Activated CD4-positive, alpha-beta T cell treated with anti-CD3 and anti-CD28 coated beads, Interleukin-2, amount 10 ng/mL, durations not matched to agents 24 days and 14 days (primary cell): ENCODE data around the gene FOXN3. TPM values are rescaled to one million over a fixed set of nuclear protein-coding genes. Genes with fewer than 3 reads are reported as not detected.
"Not testable (repeated sequence)": the region's sequence is repeated elsewhere in the genome, so short reads cannot be mapped to it uniquely, and the experiment has no call there.

Experiments used
- DNase-seq: peaks from one replicate; pipeline ENCODE4 v3.0.0; 2022
- H3K27ac Mint-ChIP-seq: one replicate; pipeline ENCODE4 v1.8.0; 2022; ENCODE audit warnings: mild to moderate bottlenecking, mixed read lengths
- H3K27me3 Mint-ChIP-seq: one replicate; pipeline ENCODE4 v1.8.0; 2022; ENCODE audit warnings: mixed read lengths
- H3K36me3 Mint-ChIP-seq: one replicate; pipeline ENCODE4 v1.8.0; 2022; ENCODE audit warnings: low read depth, mild to moderate bottlenecking, mixed read lengths
- H3K4me1 Mint-ChIP-seq: one replicate; pipeline ENCODE4 v1.8.0; 2021; ENCODE audit warnings: mixed read lengths
- H3K4me3 Mint-ChIP-seq: one replicate; pipeline ENCODE4 v1.8.0; 2022; ENCODE audit warnings: mild to moderate bottlenecking, moderate library complexity, mixed read lengths
- H3K9me3 Mint-ChIP-seq: one replicate; pipeline ENCODE4 v1.8.0; 2021; ENCODE audit warnings: mixed read lengths
- intact Hi-C: fragments of 100-400 bp; cut with micrococcal nuclease; formaldehyde crosslinking; loops from one replicate; pipeline ENCODE4 v1.15.1; 2023
- total RNA-seq: library from RNA; stranded (reverse); gene quantifications from 2 replicates; pipeline ENCODE4 v1.2.3, GENCODE V29; 2022

The FOXN3 gene
- total RNA-seq, 1 donor from 2014 or later = 80.0 TPM

DNA sequence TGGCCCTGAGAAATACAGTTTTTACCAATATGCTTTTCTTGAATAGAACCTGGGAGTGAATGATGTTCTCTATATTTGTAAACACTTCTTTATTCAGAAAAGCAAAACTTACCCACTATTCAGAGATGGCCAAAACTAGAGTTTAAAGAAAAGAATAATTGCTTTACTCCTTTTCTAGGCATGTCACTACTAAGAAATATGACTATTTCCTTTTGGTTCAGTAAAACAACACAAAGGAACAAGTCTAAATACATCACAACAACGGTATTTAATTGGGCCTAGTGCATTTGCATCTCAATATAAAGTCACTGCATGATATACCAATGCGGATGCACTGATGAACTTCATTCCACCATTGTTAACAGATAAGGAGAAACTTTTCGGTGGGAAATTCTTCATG is 207.5 kb downstream of the FOXN3 start:
- Mint-ChIP-seq H3K4me1 (peaks cover 2% of the 10 kb centered on the region), H3K27me3 (no peaks in the 10 kb centered on the region), H3K9me3 (no peaks in the 10 kb centered on the region), H3K36me3 (peaks cover 9% of the 10 kb centered on the region), H3K4me3 (no peak overlapping the region), H3K27ac (no peak overlapping the region)
- DNase-seq = no peak
- intact Hi-C loops = no loop called here

- intact Hi-C loops = no loop called here
- Mint-ChIP-seq H3K4me3 (no peak overlapping the region), H3K9me3 (no peaks in the 10 kb centered on the region), H3K27ac (no peak overlapping the region), H3K4me1 (peaks cover 5% of the 10 kb centered on the region), H3K27me3 (no peaks in the 10 kb centered on the region), H3K36me3 (peaks cover 12% of the 10 kb centered on the region)
- no peak for DNase-seq
Measured at GRCh38 chr14:89207925-89208328, 209.1 kb downstream of the FOXN3 start.

DNA sequence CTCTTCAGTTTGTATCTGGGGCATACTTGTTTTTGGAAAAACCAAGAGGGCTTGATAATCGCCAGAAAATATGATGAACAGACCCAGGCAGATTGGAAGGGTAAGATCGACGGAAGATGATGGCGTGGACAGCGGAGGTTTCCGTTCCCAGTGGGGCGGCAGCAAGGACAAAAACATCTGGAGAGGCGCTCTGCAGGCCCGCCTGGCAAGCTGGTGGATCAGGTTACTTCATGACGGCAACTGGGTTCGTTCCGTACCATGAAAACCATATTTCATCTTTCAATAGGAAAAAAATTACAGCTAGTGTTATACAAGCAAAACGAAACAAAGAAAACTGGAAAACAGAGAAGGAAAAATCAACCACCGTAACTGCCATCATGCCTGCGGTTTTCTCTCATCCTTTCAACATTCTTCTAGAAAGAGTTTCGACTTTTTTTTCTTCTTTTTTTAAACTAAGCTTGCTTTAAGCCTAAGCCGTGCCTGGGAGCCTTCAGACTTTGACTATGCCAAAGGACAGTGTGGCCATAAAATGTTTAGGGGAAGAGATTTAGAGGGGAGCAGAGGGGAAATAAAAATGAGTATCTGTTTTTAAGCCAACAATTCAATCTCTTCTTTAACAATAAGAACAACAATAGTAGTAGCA is 210.5 kb downstream of the FOXN3 start:
- no peak for DNase-seq
- Mint-ChIP-seq H3K27me3 (no peaks in the 10 kb centered on the region), H3K4me3 (no peak overlapping the region), H3K4me1 (peaks cover 17% of the 10 kb centered on the region), H3K9me3 (no peaks in the 10 kb centered on the region), H3K36me3 (peaks cover 12% of the 10 kb centered on the region), H3K27ac (no peak overlapping the region)
- intact Hi-C loops = no loop called here

DNA sequence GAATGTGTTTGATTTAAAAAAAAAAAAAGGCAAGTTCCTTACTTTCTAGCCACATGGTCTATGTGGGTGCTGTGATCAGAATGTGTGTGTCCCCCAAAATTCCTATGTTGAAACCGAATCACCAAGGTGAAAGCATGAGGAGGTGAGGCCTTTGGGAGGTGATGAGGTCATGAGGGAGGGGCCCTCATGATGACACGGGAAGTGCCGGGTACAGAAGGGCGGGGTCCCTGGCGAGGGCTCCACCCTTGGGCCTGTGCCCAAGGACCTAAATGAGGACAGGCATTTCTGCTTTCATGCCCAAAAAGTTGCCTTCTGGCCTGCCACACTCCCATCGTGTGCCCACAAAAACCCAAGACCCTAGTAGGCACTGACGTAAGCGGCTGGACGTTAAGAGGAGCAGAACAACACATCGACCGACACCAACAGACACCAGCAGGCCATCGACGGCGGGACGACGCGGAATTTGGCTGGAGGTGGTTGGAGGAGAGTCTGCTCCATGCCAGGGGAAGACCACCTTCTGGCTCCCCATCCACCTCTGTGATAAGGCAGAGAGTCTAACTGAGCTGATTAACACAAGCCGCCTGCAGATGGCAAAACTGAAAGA is 211.8 kb downstream of the FOXN3 start:
- no peak for DNase-seq
- Mint-ChIP-seq H3K4me3 (no peak overlapping the region), H3K4me1 (peaks cover 20% of the 10 kb centered on the region), H3K9me3 (no peaks in the 10 kb centered on the region), H3K27ac (no peak overlapping the region), H3K27me3 (no peaks in the 10 kb centered on the region), H3K36me3 (peaks cover 13% of the 10 kb centered on the region)
- intact Hi-C loops = no loop called here

DNA sequence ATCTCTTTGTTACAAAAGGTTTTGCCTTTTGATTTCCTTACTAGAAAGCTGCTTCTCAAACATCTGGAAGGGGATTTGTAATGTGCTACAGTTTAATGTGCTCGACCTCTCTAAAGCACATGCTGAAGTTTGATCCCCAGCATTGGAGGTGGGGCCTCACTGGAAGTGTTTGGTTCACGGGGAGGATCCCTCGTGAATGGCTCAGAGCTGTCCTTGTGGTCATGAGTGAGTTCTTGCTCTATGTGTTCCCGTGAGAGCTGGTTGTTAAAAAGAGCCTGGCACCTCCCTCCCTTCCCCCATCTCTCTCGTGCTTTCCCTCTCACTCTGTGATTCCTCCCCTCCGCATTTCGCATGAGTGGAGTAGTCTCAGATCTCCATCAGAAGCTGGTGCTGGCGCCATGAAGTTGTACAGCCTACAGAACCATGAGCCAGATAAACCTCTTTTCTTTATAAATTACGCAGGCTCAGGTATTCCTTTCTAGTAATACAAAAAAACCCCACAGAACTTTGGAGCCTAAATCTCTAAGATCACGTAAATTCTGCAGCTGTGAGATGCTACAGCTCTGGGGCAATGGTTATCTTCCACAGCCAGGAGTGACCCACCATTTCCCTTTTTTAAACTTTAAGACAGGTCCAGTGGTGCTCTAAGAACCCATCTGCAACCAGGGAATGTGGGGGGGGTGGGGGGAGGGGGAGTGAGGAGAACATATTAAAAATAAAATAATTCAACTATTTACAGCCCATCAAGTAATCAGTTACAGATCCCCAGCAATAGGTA is 214.4 kb downstream of the FOXN3 start:
- peaks cover 28% of the 10 kb centered on the region for H3K4me1 Mint-ChIP-seq
- no peak overlapping the region for H3K4me3 Mint-ChIP-seq
- intact Hi-C loops = no loop called here
- H3K27me3 Mint-ChIP-seq = no peaks in the 10 kb centered on the region
- H3K9me3 Mint-ChIP-seq = peaks cover 3% of the 10 kb centered on the region
- H3K27ac Mint-ChIP-seq = no peak overlapping the region
- DNase-seq = no peak
- peaks cover 27% of the 10 kb centered on the region for H3K36me3 Mint-ChIP-seq

DNA sequence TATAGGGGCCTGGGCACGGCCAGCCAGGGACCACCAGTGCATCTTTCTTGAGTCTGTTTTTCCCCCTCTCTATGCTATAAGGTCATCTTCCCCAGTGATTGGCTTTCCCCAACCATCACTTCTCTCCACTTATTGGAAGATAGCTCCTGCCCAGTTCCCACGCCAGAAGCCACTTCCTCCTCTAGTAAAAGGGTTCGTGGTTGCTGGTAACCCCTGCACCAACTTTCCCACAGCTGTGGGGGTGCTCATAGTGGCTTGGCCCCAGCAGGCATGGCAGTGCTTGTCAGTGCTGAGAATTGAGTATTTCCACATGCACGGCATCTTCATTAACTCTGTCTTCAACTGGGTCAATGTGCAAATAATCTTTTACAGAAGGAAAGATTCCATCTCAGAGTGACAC is 215.4 kb downstream of the FOXN3 start:
- H3K4me1 Mint-ChIP-seq = peaks cover 32% of the 10 kb centered on the region
- peak overlapping the region; percentile 3 for H3K27ac Mint-ChIP-seq
- H3K9me3 Mint-ChIP-seq = peaks cover 12% of the 10 kb centered on the region
- no peak overlapping the region for H3K4me3 Mint-ChIP-seq
- DNase-seq = no peak
- H3K36me3 Mint-ChIP-seq = peaks cover 34% of the 10 kb centered on the region
- H3K27me3 Mint-ChIP-seq = no peaks in the 10 kb centered on the region
- intact Hi-C loops = no loop called here

- Mint-ChIP-seq H3K36me3 (peaks cover 32% of the 10 kb centered on the region), H3K4me1 (peaks cover 33% of the 10 kb centered on the region), H3K9me3 (peaks cover 13% of the 10 kb centered on the region)
- H3K27ac Mint-ChIP-seq, H3K4me3 Mint-ChIP-seq, H3K27me3 Mint-ChIP-seq, DNase-seq, intact Hi-C loops: not testable (repeated sequence)
Measured at GRCh38 chr14:89199357-89199756, 217.7 kb downstream of the FOXN3 start.

DNA sequence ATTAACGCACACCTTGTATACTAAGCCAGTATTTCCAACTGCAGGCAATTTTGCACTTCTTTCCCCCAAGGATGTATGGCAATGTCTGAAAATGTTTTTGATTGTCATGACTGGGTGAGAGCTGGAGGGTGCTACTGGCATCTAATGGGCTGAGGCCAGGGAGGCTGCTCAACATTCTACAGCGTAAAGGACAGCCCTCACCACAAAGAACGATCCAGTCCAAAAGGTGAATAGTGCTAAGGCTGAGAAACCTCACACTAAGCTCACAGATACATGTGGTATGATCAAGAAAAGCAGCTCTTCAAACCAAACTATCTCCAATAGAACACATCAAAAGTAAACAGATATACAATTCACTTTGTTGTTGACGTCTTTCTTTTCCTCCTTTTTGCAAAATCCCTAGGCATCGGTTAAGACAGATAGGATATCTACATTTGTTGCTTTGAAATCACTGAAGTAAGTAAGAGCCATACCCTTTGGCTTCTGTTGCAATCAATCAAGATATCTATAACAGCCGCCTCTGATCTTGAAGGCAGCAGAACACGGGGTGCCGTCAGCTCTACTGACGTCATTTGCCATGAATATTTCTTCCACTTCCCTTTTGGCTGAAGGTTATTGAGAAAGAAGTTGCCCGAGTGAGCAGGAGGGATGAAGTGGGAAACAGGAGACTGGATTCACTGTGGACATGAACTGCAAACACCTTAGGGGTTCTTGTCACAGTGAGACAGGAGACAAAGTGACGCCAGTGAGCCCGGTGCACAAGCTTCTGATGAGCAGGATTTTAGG is 218.3 kb downstream of the FOXN3 start:
- Mint-ChIP-seq H3K4me1 (peaks cover 31% of the 10 kb centered on the region), H3K27ac (peak overlapping the region; percentile 2), H3K36me3 (peaks cover 32% of the 10 kb centered on the region), H3K9me3 (peaks cover 13% of the 10 kb centered on the region), H3K4me3 (no peak overlapping the region), H3K27me3 (no peaks in the 10 kb centered on the region)
- intact Hi-C loops = no loop called here
- no peak for DNase-seq

- Mint-ChIP-seq H3K4me1 (peaks cover 30% of the 10 kb centered on the region), H3K4me3 (no peak overlapping the region), H3K9me3 (peaks cover 13% of the 10 kb centered on the region), H3K27ac (no peak overlapping the region), H3K36me3 (peaks cover 30% of the 10 kb centered on the region), H3K27me3 (no peaks in the 10 kb centered on the region)
- no peak for DNase-seq
- intact Hi-C loops = no loop called here
Measured at GRCh38 chr14:89197623-89198022, 219.4 kb downstream of the FOXN3 start.

- Mint-ChIP-seq H3K4me1 (peaks cover 19% of the 10 kb centered on the region), H3K36me3 (peaks cover 30% of the 10 kb centered on the region), H3K27ac (no peak overlapping the region), H3K9me3 (peaks cover 13% of the 10 kb centered on the region), H3K27me3 (no peaks in the 10 kb centered on the region), H3K4me3 (no peak overlapping the region)
- intact Hi-C loops = no loop called here
- no peak for DNase-seq
Measured at GRCh38 chr14:89196545-89196944, 220.5 kb downstream of the FOXN3 start.

GRCh38 chr14:89194376-89194775 is 222.7 kb downstream of the FOXN3 start:
- intact Hi-C loops = no loop called here
- Mint-ChIP-seq H3K36me3 (peaks cover 34% of the 10 kb centered on the region), H3K4me1 (peaks cover 16% of the 10 kb centered on the region), H3K27ac (no peak overlapping the region), H3K9me3 (peaks cover 13% of the 10 kb centered on the region), H3K27me3 (no peaks in the 10 kb centered on the region), H3K4me3 (no peak overlapping the region)
- no peak for DNase-seq

DNA sequence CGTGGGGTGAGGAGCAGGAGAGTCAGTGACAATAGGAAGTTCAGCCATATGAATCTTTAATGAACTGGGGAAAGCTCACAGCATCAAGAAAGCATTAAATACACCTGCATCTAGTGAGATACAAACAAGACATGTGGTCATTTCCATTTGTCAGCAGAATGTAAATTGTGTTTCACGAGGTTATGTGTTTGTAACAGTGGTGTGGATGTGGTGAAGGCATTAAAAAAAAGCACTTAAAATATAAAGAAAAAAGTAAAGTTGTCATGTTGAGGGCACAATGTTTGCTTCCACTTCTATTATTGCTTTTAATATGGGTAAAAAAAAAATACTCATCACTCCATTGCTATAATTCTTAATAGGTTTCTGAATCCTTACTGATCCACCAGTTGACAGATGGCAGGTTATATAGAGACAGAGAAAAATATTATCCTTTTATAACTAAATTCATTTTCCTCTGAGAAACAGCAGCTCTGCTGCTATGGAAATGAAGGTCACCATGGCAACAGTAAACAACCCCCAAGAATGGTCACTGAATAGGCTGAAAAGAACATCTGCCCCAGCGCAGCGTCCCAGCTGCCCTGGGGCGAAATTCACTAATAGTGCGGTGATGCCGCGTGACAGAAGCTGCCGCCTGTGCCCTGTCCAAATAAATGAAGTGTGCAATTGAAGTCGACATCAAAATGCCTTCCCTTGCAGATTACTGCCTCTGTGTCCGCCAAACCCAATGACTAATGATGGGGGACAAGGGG is 226.1 kb downstream of the FOXN3 start:
- H3K4me3 Mint-ChIP-seq = no peak overlapping the region
- H3K4me1 Mint-ChIP-seq = peaks cover 4% of the 10 kb centered on the region

GRCh38 chr14:89188492-89188891 is 228.5 kb downstream of the FOXN3 start:
- H3K27ac Mint-ChIP-seq = no peak overlapping the region
- intact Hi-C loops = no loop called here
- no peak for DNase-seq

More for the DNA sequence above, 226.1 kb downstream of the FOXN3 start:
- intact Hi-C loops = no loop called here
- peaks cover 12% of the 10 kb centered on the region for H3K36me3 Mint-ChIP-seq
- H3K27me3 Mint-ChIP-seq = no peaks in the 10 kb centered on the region
- no peak for DNase-seq
- H3K9me3 Mint-ChIP-seq = no peaks in the 10 kb centered on the region
- no peak overlapping the region for H3K27ac Mint-ChIP-seq

More at GRCh38 chr14:89188492-89188891, 228.5 kb downstream of the FOXN3 start:
- H3K27me3 Mint-ChIP-seq = no peaks in the 10 kb centered on the region
- peaks cover 11% of the 10 kb centered on the region for H3K36me3 Mint-ChIP-seq
- H3K4me3 Mint-ChIP-seq = no peak overlapping the region
- H3K9me3 Mint-ChIP-seq = no peaks in the 10 kb centered on the region
- H3K4me1 Mint-ChIP-seq = no peaks in the 10 kb centered on the region
